Activated CD8-positive, alpha-beta memory T cell treated with anti-CD3 and anti-CD28 coated beads, Interleukin-2, amount 50 U/mL, for 4 hours (primary cell): ENCODE results near the gene NEDD4L.
"Not testable (repeated sequence)": the region's sequence is repeated elsewhere in the genome, so short reads cannot be mapped to it uniquely, and the experiment has no call there.

Experiments
- DNase-seq: peaks from one replicate; pipeline ENCODE4 v3.0.0-alpha.2; 2020

The NEDD4L gene

DNA sequence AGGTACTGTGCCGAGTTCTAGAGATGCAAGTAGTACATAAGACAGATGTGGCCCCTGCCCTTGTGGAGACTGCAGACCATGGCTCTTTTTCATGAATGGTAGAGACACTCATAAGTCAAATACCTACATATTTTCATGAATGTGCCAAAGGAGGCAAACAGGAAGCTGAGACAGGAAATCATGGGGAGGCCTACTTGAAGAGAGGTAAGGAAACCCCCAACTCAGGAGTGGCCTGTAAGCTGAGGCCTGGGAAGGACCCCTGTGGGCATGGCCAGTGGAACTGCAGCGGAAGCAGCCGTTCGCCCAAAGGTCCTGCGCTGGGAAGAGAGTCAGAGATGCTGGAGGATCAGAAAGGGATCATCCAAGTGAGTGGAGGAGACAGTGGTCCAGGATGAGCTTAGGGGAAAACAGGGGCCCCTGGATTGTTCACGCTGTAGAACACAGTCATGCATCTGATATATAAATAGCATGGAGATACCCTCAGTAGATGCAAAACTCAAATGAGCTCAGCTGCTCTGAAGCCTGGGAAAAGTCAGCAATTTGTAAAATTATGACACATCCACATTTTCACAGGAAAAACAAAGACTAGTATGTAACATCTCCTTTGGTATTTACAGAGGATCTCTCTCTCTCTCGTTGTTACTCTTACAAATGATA is 228.9 kb downstream of the NEDD4L start:
- no peak for DNase-seq

DNA sequence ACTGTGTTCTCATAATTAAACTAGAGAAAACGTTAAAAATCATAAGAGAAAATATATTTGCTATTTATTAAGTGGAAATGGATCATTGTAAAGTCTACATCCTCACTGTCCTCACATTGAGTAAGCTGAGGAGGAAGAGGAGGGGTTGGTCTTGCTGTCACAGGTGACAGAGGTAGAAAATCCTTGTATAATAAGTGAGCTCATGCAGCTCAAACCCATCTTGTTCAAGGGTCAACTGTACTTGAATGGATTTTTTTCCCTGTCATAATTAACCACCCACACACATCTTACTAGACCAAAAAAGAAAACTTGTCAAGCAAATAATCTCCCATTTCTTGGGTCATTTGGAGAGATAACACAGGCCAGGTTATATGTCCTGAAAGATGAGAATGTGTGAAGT is 231.2 kb downstream of the NEDD4L start:
- DNase-seq: no peak

DNA sequence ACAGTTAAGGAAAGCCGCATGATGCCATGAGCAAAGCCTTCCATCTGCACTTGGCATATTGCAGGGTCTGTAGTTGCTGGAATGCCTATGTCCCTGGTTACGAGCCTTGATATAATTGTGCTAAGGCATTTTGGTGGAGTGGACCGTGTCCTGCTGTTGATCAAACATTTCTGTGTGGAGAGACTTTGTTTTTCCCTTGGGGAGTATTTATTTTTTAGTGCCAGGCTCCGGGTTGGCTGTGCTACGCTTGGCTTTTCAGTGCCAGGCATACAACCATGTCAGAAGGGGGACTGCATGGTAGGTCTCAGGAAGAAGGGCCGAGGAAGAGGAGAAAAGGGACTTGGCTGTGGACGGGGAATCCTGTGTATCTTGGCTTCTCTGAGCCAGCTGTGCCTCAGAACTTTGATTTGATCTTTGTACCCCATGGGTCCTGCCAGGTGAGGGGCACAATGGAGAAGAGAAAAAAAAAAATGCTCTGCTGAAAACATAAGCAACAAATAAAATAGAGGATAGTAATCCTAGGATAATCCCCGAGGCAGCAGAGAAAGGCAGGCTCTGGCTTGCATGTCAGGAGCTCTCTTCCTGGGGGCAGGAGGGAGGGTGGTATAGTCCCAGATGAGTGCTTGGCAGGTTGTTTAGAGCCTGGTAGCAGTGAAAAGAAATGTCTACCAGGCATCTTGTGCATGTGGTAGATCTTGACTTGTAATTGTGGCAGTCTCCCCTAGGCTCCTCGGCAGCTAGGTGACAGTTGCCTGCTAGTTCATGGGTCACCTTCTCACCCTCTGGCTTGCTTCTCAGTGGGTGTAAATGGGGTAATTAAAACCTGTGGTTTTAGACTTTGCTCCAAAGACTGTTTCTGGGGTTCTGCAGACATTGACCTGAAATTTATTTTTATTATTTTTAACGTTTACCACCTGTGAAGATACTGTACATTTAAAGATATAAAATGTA is 233.0 kb downstream of the NEDD4L start:
- DNase-seq: no peak

DNA sequence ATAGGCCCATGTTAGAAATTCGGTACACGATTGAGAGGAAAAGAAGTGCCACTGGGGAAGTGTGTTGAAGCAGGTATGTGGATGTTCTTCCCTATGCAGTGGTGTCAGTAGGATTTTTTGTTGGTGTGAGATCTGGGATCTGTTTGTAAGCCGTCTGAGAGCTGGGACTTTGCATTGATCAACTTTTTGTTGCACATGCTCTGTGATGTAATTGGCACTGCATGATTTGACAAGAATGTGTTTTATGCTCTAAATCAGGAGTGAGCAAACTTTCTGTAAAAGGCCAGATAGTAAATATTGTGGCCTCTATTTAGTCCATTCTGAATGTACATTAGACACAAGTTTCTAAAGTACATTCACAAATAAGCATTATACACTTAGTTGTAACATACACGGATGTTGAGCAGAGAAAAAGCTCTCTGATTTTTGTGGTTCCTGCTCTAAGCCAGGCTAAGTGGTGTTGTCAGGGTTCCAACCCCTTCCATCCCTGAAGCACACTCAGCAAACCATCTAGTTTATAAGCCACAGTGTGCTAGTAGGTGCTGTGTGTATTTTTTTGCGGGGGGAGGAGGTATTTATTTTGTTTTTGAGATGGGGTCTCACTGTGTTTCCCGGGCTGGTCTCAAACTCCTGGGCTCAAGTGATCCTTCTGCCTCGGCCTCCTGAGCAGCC is 235.6 kb downstream of the NEDD4L start:
- DNase-seq: no peak

DNA sequence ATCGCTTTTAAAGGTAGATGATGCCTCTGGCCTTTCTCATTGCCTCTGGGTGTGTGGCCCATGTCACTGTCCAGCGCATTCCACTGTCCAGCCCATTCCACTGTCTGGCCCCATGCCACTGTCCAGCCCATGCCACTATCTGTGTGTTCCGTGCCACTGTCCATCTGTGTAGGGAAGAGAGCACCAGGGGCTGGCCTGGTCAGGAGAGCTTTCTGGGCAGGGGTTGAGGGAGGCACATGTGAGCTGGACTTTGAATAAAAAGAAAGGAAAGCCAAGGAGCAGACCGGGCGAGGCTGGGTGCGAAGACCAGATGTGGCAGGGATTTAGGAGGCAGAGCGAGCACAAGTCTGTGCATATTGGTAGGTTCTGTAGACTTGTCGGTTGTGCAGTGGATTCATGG is 236.2 kb downstream of the NEDD4L start:
- DNase-seq: no peak

DNA sequence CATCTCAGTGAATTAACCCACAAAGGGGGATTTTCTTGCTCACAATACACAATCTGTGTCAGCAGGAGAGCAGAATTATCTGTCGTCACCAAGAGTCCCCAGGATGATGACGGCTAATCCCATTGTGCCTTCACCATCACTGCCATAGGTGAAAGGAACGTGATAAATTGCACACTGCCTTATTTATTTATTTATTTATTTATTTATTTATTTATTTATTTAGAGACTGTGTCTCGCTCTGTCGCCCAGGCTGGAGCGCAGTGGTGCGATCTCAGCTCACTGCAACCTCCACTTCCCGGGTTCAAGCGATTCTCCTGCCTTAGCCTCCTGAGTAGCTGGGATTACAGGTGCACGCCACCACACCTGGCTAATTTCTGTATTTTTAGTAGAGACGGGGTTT is 238.8 kb downstream of the NEDD4L start:
- DNase-seq: not testable (repeated sequence)

DNA sequence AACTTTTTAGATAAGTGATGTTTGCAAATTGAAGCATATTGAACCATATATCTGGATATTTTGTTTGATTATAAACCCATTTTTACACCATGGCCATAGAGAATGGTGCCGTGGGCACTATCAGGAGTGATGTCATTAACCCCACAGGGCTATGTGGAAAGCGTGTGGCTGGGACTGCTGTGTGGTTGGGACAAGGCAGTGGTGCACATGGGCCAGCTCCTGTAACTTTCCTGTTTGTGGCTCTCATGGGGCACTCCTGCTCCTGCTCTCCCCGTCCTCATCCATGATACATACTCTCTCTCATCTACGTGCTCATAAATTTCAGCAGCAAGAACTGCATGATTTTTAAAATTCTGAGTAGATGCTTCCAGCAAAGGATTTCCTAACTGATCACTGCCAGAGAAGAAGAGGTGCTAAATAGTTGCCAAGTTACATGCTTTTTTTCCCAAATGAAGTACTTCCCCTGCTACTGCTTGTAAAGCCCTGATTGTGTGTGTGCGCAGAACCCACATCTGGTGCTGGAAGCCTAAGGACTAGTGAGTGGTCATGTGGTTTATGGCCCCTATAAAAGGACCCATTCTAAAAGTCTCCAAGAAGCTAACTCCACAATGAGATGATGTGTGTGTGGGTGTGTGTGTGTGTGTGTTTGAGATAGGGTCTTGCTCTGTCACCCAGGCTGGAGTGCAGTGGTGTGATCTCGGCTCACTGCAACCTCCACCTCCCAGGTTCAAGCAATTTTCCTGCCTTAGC is 240.8 kb downstream of the NEDD4L start:
- no peak for DNase-seq

DNA sequence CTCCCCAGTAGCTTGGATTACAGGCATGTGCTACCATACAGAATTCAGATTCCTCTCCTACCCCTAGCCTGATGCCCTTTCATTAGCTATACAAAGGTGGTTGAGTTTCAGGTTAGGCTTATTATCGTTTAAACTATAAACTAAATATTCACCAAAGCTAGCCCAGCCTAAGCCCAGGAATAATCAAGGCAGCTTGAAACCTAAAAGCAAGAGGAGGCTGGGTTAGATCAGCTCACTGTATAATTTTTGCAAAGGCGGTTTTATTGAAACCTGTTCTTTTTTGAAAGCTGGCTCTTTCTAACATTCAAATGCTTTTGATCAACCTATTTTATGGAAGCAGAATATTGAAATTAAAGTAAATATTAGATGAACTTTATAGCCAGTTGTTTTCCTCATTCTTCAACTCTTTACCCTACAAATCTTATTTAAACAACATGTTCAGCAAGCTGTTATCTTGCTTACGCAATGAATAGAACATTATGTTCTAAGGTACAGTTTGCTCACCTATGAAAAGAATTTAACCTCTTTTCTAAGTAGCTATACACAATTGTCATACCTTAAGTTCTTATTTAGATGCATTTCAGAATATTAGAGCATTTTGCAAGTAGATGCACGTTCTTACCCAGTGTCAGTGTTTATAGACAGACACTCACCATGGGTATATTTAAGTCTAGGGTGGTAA is 241.6 kb downstream of the NEDD4L start:
- DNase-seq: no peak

DNA sequence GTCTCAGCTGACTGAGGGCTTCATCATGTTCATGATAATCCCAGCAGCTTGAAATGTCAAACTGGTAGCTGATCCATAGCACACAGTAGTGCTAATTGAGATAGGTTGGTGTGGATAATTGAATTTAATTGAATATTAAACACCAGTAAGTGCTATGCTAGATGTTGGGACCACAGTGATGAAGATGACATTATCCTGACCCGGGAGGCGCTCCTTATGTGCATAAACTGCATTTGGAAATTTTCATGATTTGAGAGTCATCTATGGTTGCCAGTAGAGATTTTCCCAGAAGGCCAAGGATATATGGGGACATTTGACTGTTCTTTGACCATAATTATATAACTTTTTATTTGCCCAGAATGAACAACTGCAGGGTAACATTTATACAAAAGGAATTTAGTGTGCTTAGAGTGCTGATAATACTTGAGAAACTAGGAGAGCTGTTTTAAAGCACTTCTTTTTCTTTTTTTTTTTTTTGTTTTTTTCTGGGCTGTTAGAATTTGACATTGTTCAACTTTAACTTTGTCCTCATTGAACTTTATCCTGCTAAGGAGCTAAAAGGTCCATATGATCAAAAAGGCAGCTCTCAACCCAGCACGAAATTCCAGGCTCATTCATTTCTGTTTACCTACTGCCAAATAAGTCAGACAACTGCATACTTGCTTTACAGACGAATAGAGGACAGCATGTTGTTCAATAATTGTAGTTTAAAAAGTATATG is 242.8 kb downstream of the NEDD4L start:
- DNase-seq: no peak

DNA sequence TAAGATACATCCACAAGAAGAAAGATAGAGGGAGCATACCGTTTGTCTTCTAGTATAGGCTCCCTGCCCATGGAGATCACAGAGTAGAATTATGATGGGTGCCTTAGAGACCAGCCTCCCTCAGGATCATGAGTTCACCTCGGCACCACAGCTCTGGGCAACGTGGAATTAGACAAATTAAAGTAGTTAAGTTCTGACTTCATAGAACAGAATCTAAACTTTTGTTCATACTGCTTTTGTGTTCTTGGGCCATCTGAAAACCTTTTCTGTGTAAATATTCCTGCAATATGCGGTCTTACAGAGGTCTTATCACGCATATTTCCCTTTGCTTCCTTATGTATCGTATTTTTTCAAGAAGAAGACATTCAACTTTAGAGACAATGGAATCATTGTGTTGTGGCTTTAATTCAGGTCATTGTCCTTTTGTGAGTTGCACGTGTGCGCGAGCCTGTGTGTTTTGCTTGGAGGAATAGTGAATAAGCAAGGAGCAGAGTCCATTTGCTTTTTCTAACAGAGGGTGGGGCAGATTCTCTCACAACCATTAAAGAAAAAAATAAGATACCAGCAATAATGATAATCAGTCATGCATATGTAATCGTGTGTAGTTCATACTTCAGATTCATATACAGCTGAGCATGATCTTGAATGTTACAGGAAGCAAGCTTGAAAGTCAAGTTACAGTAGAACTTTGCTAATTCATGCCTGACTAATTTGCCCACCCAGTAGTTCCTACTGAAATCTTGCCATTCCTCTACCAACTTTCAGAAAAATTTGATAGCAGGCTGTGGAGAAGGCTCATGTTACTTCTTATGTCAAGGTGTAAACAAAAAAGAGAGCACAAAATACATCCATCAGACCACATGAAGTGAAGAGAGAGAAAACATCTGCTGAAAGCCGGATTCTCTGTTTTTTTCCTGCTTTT is 243.6 kb downstream of the NEDD4L start:
- DNase-seq: no peak

DNA sequence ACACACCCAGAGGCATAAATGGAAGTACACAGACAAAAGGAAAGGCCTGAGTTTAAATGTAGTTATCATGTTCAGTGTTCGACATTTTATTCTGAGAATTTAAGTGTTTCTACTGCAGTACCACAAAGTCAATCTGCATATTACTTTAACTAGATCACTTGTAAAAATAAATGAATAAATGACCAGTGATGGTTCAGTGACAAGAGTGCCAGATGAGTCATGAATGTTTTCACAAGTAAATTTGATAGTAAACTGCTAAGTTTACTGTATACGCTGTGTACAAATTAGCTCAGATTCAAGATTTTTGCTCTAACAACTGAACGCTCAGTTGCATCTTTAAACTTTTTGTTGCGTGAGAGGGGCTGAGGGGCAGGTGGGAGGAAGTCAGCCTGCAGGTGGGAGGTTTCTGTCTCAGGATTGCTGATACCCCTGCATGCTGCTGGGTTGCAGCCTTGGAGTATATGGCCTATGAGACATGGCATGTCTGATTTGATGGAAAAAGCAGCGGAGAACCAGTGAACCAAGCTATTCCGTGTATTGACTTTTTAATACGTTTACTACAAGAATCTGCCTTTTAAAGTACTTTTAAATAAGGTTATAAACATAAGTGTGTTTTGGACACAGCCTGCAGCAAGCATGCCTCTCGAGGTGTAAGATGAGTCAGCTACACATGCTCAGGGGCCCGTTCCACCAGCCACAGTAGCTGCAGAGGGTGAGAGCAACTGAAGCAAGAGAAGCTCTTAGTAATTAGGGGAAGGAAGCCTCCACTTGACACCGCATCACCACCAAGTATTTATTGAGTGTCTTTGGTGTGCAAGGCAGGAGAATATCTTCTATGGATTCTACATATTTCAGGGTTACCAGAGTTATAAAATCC is 245.1 kb downstream of the NEDD4L start:
- DNase-seq: no peak

DNA sequence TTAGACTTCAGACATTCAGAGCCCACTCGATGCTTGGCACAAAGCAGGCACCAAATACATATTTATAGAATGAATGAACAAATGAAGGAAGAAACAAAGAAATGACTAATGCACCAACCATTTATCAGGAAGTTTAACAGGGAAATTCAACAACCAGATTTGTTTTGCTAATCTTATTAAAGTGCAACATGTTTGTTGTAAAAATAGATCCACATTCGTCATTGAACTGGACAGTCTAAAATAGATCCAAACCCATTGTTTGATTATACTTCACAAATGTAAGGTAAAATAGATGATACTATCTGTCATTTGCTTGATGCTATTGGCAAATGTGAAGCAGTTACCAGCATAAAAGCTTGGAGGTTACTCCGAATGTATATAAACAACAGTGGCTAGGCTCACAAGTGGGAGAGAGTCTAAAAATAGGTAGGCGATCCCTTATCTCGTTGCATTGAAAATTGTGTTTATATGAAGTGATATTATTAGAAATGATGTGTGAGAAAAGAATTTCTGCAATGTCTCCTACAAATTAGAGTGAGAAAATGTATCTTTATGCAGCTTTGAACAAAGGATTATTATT is 246.2 kb downstream of the NEDD4L start:
- no peak for DNase-seq

DNA sequence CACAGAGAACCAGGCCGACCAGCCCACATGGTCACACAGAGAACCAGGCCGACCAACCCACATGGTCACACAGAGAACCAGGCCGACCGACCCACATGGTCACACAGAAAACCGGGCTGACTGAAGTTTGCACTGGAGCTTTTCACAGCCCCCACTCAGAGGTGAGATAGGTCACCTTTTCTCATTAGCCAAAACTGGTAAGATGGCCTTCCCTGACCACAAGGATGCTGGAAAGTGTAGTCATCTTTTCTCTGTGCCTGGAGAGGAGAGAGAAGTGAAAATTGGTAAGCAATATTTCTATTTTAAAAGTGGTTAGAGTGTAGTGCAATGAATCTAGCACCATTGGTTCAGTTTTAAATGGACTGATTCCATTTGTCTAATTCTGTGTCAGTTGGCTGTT is 247.1 kb downstream of the NEDD4L start:
- DNase-seq: no peak

DNA sequence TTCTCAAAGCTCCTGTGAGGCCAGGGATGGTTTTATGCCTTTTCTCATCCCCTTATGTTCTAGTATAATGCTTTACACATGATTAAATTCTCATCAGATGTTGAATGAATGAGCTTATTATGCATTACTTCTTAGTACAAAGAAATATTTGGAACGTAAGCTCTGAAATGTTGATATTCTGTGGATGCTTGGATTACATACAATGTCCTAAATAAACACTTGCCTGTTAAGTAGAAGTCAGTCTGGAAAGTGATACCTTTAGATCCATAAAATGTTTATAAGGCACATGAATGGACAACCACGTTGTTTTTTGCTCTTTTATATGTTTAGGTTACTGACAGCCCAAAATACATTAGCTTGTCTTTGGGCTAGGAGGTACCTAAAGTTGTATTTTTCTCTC is 248.6 kb downstream of the NEDD4L start:
- DNase-seq: no peak

DNA sequence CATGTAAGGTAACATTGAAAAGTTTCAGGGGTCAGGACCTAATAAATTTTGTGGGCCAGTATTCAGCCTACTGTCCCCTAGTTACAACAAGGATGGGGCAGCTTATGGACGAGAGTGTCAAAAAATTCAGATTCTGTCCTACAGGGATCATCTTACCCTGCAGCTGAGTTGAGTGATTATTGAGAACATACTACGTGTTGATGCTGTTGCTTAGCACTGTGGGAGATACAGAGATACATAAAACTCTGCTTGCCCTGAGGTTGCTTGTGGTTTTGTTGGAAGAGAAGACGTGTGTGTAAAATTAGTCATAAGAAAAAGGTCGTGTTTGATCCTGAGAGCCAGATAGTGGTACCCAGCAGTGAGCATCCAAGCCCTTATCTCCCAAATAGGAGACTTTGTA is 253.2 kb downstream of the NEDD4L start:
- DNase-seq: no peak

DNA sequence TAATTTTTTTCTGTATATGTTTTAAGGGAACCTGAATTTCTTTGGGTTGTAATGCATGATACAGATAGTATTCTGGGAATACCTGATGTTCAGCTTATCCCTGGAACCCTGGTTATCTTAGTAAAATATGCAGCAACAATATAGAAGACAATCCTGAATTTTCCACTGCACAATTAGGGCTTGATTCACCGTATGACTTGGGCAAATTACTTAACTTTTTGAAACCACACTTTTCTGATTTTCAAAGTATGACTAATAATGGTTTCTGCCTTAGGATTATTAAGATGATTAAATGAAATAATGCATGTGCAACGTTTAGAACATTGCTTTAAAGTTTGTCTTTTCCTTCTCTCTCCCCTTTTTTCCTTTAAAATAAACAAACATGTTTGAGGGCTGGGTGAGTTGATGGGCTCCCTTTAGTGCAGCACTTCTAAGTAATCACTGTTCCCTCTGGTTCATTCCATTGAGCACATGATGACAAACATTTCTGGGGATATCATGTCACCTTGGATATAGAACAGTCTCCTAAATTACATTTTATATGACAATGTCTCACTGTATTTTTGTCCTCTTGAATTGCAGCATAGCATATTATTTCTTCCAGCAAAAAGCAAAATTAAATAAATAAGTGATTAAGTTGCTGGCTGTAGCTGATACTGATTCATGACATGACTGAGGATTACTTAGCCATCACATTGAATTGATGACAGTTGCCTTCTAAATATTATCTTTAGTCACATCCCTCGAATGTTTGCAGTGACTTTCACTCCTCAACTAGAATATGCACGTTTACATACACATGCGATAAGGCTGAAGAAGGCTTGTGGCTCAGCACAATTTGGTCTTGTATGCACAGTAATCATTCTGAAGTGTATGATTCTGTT is 254.5 kb downstream of the NEDD4L start:
- no peak for DNase-seq

DNA sequence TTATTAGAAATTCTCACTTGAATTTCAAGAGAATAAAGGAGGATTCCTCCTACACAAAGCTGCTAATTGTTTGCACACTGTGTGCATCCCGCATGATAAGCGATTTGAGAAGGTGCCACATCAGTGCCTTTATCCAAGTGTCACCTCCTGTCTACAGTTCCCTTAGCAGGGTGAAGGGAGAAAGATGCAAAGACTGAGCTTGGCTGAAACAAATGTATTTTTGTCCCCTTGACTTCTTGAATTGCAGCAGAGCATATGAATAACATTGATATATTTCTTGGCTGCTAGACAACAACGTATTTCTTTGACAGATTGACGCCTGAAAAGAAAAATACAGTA is 255.1 kb downstream of the NEDD4L start:
- DNase-seq: no peak

DNA sequence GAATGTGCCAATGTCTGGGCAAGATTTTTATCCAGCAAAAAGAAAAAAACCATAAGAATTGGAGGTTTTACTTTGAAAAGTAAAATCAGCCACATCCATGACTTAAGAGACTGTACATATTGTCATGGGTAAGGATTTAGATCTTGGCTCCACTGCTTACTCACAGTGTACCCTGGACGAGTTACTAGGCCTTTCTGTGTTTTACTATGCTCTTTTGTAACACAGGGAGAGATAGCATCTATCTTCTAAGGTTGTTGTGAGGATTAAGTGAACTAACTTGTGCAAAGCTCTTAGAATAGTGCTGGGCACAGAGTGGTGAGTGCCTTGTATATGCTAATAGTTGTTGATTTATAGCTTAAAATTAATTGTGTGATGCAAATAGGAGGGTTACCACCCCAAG is 255.9 kb downstream of the NEDD4L start:
- no peak for DNase-seq
